ENCODE measurements around the gene DNPH1.

Gene DNPH1

GRCh38 chr6:43277306-43277642 is 48.0 kb upstream of the DNPH1 start:
- 92% methylated on average over 5 of the region's 6 CpGs for WGBS

DNA sequence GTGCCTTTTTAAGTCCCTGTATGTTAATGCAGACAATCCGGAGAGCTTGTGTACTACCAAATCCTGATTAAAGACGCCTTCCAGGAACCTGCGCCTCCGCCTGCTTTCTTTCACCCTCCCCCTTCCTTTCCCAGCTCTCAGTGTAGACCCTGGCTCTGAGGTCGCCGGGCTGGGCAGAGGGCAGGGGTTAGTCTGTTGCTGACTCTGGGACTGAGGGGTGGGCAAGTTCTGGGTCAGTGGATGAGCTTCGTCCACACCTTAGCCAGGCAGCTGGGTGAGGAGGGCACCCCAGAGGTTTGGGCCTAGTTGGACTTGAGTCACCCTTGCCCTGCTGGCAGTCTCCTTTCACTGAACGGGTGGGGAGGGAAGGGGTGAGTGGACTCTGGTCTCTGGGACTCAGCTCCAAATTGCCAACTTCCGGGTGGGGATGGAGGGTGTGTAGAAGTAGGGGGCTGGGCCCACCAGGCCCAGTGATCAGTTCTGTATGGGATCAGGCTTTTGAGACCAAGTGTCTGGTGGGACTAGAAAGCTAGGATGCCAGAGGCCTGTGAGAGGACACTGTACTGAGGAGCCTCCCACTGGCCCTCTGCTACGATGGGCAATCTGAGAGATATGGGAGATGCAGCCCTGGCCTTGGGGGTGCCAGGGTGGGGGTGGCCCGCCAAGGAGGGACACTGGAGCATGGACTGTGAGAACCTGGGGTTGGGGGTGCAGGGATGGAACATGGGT is 47.5 kb upstream of the DNPH1 start:
- H3K79me1 ChIP-seq (replicated peaks; ENCODE audit: low read length, poor library complexity, severe bottlenecking) = no peaks in the 10 kb centered on the region
- no peak overlapping the region for H2BK15ac ChIP-seq (ENCODE audit: low read depth, poor library complexity, severe bottlenecking)
- H3K27ac ChIP-seq (ENCODE audit: low read length, poor library complexity, severe bottlenecking) = no peak overlapping the region
- H3K4me3 ChIP-seq (ENCODE audit: insufficient read depth in 1 of 2, low read depth in 1 of 2, low read length in 2 of 2) = no peak overlapping the region
- H3K9me3 ChIP-seq (ENCODE audit: control insufficient read depth, low read length) = no peaks in the 10 kb centered on the region
- H3K14ac ChIP-seq (ENCODE audit: low read length in 2 of 2) = no peak overlapping the region
- H3K18ac ChIP-seq (ENCODE audit: low read depth in 1 of 2, low read length in 2 of 2) = no peak overlapping the region
- no peak overlapping the region for H2BK5ac ChIP-seq (ENCODE audit: low read depth, low read length, poor library complexity, severe bottlenecking)
- H3K4me2 ChIP-seq (ENCODE audit: low read length, poor library complexity, severe bottlenecking) = no peak overlapping the region
- H3K36me3 ChIP-seq (ENCODE audit: control insufficient read depth in 1 of 2, insufficient read depth in 2 of 2, low read depth in 1 of 2, low read length in 2 of 2) = no peaks in the 10 kb centered on the region
- H4K8ac ChIP-seq (ENCODE audit: low read length) = no peak overlapping the region
- no peak for DNase-seq
- no peak overlapping the region for H2AFZ ChIP-seq (ENCODE audit: low read depth, low read length)
- H3K27me3 ChIP-seq (ENCODE audit: control insufficient read depth in 1 of 2, insufficient read depth in 1 of 2, low read length in 2 of 2) = peaks cover 75 to 84% of the 10 kb centered on the region in 2 experiments
- no peak overlapping the region for H4K91ac ChIP-seq (ENCODE audit: low read length)
- H3K9ac ChIP-seq (ENCODE audit: low read length) = no peak overlapping the region
- H2BK120ac ChIP-seq (ENCODE audit: low read depth, low read length) = no peak overlapping the region
- no peak overlapping the region for H2AK5ac ChIP-seq (ENCODE audit: low read length, severe bottlenecking)
- WGBS = 86% methylated on average over 5 of the region's 11 CpGs
- H3K23ac ChIP-seq (ENCODE audit: low read length in 2 of 2) = no peak overlapping the region
- H3K4ac ChIP-seq (ENCODE audit: low read depth in 1 of 2, low read length in 2 of 2) = no peak overlapping the region
- H3K4me1 ChIP-seq (ENCODE audit: control insufficient read depth, insufficient read depth, low read depth, low read length) = peaks cover 13% of the 10 kb centered on the region
- no peak overlapping the region for H2BK12ac ChIP-seq (ENCODE audit: low read length in 2 of 2)

More at GRCh38 chr6:43277306-43277642, 48.0 kb upstream of the DNPH1 start:
- H3K27me3 ChIP-seq (ENCODE audit: control insufficient read depth in 1 of 2, insufficient read depth in 1 of 2, low read length in 2 of 2) = peaks cover 75 to 84% of the 10 kb centered on the region in 2 experiments
- no peak overlapping the region for H2BK12ac ChIP-seq (ENCODE audit: low read length in 2 of 2)
- H2BK120ac ChIP-seq (ENCODE audit: low read depth, low read length) = no peak overlapping the region
- no peak overlapping the region for H3K9ac ChIP-seq (ENCODE audit: low read length)
- no peak overlapping the region for H3K14ac ChIP-seq (ENCODE audit: low read length in 2 of 2)
- H2AFZ ChIP-seq (ENCODE audit: low read depth, low read length) = no peak overlapping the region
- no peak overlapping the region for H2BK15ac ChIP-seq (ENCODE audit: low read depth, poor library complexity, severe bottlenecking)
- no peak overlapping the region for H2BK5ac ChIP-seq (ENCODE audit: low read depth, low read length, poor library complexity, severe bottlenecking)
- H3K79me1 ChIP-seq (replicated peaks; ENCODE audit: low read length, poor library complexity, severe bottlenecking) = no peaks in the 10 kb centered on the region
- H3K36me3 ChIP-seq (ENCODE audit: control insufficient read depth in 1 of 2, insufficient read depth in 2 of 2, low read depth in 1 of 2, low read length in 2 of 2) = no peaks in the 10 kb centered on the region
- no peak overlapping the region for H3K23ac ChIP-seq (ENCODE audit: low read length in 2 of 2)
- no peak overlapping the region for H4K91ac ChIP-seq (ENCODE audit: low read length)
- H3K4me1 ChIP-seq (ENCODE audit: control insufficient read depth, insufficient read depth, low read depth, low read length) = peaks cover 13% of the 10 kb centered on the region
- H3K27ac ChIP-seq (ENCODE audit: low read length, poor library complexity, severe bottlenecking) = no peak overlapping the region
- no peaks in the 10 kb centered on the region for H3K9me3 ChIP-seq (ENCODE audit: control insufficient read depth, low read length)
- H3K18ac ChIP-seq (ENCODE audit: low read depth in 1 of 2, low read length in 2 of 2) = no peak overlapping the region
- no peak overlapping the region for H4K8ac ChIP-seq (ENCODE audit: low read length)
- no peak overlapping the region for H3K4me2 ChIP-seq (ENCODE audit: low read length, poor library complexity, severe bottlenecking)
- no peak overlapping the region for H3K4me3 ChIP-seq (ENCODE audit: insufficient read depth in 1 of 2, low read depth in 1 of 2, low read length in 2 of 2)
- no peak overlapping the region for H3K4ac ChIP-seq (ENCODE audit: low read depth in 1 of 2, low read length in 2 of 2)
- DNase-seq = no peak
- H2AK5ac ChIP-seq (ENCODE audit: low read length, severe bottlenecking) = no peak overlapping the region

- Histone ChIP-seq H3K9me3 (ENCODE audit: control insufficient read depth, low read length) (no peaks in the 10 kb centered on the region), H2AK5ac (ENCODE audit: low read length, severe bottlenecking) (no peak overlapping the region), H2BK120ac (ENCODE audit: low read depth, low read length) (no peak overlapping the region), H3K27me3 (ENCODE audit: control insufficient read depth in 1 of 2, insufficient read depth in 1 of 2, low read length in 2 of 2) (peaks cover 75 to 86% of the 10 kb centered on the region in 2 experiments), H3K14ac (ENCODE audit: low read length in 2 of 2) (no peak overlapping the region), H3K18ac (ENCODE audit: low read depth in 1 of 2, low read length in 2 of 2) (no peak overlapping the region), H2BK12ac (ENCODE audit: low read length in 2 of 2) (no peak overlapping the region), H2BK15ac (ENCODE audit: low read depth, poor library complexity, severe bottlenecking) (peak overlapping the region; percentile 45), H3K9ac (ENCODE audit: low read length) (no peak overlapping the region), H3K4me2 (ENCODE audit: low read length, poor library complexity, severe bottlenecking) (no peak overlapping the region), H2AFZ (ENCODE audit: low read depth, low read length) (no peak overlapping the region), H3K79me1 (replicated peaks; ENCODE audit: low read length, poor library complexity, severe bottlenecking) (no peaks in the 10 kb centered on the region), H3K23ac (ENCODE audit: low read length in 2 of 2) (no peak overlapping the region), H3K4me1 (ENCODE audit: control insufficient read depth, insufficient read depth, low read depth, low read length) (peaks cover 13% of the 10 kb centered on the region), H2BK5ac (ENCODE audit: low read depth, low read length, poor library complexity, severe bottlenecking) (no peak overlapping the region), H3K4me3 (ENCODE audit: insufficient read depth in 1 of 2, low read depth in 1 of 2, low read length in 2 of 2) (no peak overlapping the region), H4K91ac (ENCODE audit: low read length) (no peak overlapping the region), H4K8ac (ENCODE audit: low read length) (no peak overlapping the region), H3K27ac (ENCODE audit: low read length, poor library complexity, severe bottlenecking) (no peak overlapping the region), H3K4ac (ENCODE audit: low read depth in 1 of 2, low read length in 2 of 2) (no peak overlapping the region), H3K36me3 (ENCODE audit: control insufficient read depth in 1 of 2, insufficient read depth in 2 of 2, low read depth in 1 of 2, low read length in 2 of 2) (no peaks in the 10 kb centered on the region)
- peak; percentile 47 for DNase-seq
- 12% methylated on average over 56 of the region's 64 CpGs for WGBS
Measured at GRCh38 chr6:43275801-43276576, 46.7 kb upstream of the DNPH1 start.

- H3K23ac ChIP-seq (ENCODE audit: low read length in 2 of 2) = peak overlapping the region in 1 of 2 experiments; percentile 90
- H4K8ac ChIP-seq (ENCODE audit: low read length) = no peak overlapping the region
- H2BK15ac ChIP-seq (ENCODE audit: low read depth, poor library complexity, severe bottlenecking) = peak overlapping the region; percentile 8
- H3K27ac ChIP-seq (ENCODE audit: low read length, poor library complexity, severe bottlenecking) = no peak overlapping the region
- no peak for DNase-seq
- H3K36me3 ChIP-seq (ENCODE audit: control insufficient read depth in 1 of 2, insufficient read depth in 2 of 2, low read depth in 1 of 2, low read length in 2 of 2) = no peaks in the 10 kb centered on the region
- H4K91ac ChIP-seq (ENCODE audit: low read length) = no peak overlapping the region
- 3% methylated on average over 62 of the region's 65 CpGs for WGBS
- peak overlapping the region in 1 of 2 experiments; percentile 53 for H3K14ac ChIP-seq (ENCODE audit: low read length in 2 of 2)
- H3K4ac ChIP-seq (ENCODE audit: low read depth in 1 of 2, low read length in 2 of 2) = no peak overlapping the region
- H3K4me1 ChIP-seq (ENCODE audit: control insufficient read depth, insufficient read depth, low read depth, low read length) = peaks cover 13% of the 10 kb centered on the region
- peak overlapping the region; percentile 35 for H3K4me2 ChIP-seq (ENCODE audit: low read length, poor library complexity, severe bottlenecking)
- no peak overlapping the region for H2AFZ ChIP-seq (ENCODE audit: low read depth, low read length)
- H3K79me1 ChIP-seq (replicated peaks; ENCODE audit: low read length, poor library complexity, severe bottlenecking) = no peaks in the 10 kb centered on the region
- no peaks in the 10 kb centered on the region for H3K9me3 ChIP-seq (ENCODE audit: control insufficient read depth, low read length)
- H3K27me3 ChIP-seq (ENCODE audit: control insufficient read depth in 1 of 2, insufficient read depth in 1 of 2, low read length in 2 of 2) = peaks cover 75 to 87% of the 10 kb centered on the region in 2 experiments
- no peak overlapping the region for H3K18ac ChIP-seq (ENCODE audit: low read depth in 1 of 2, low read length in 2 of 2)
- no peak overlapping the region for H2BK12ac ChIP-seq (ENCODE audit: low read length in 2 of 2)
- H3K9ac ChIP-seq (ENCODE audit: low read length) = no peak overlapping the region
- no peak overlapping the region for H2AK5ac ChIP-seq (ENCODE audit: low read length, severe bottlenecking)
- H2BK120ac ChIP-seq (ENCODE audit: low read depth, low read length) = no peak overlapping the region
- H3K4me3 ChIP-seq (ENCODE audit: insufficient read depth in 1 of 2, low read depth in 1 of 2, low read length in 2 of 2) = peak overlapping the region in 1 of 2 experiments; percentile 32
- H2BK5ac ChIP-seq (ENCODE audit: low read depth, low read length, poor library complexity, severe bottlenecking) = no peak overlapping the region
Measured at GRCh38 chr6:43274916-43275597, 45.8 kb upstream of the DNPH1 start.

All from mesenchymal stem cell (in vitro differentiated cells and primary cell).